Measurements from ENCODE around the gene PRSS33. TPM values are rescaled to one million over a fixed set of nuclear protein-coding genes. Genes with fewer than 3 reads are reported as not detected.

The PRSS33 gene
- total RNA-seq, 1 experiment from 2014 or later = not detected

DNA sequence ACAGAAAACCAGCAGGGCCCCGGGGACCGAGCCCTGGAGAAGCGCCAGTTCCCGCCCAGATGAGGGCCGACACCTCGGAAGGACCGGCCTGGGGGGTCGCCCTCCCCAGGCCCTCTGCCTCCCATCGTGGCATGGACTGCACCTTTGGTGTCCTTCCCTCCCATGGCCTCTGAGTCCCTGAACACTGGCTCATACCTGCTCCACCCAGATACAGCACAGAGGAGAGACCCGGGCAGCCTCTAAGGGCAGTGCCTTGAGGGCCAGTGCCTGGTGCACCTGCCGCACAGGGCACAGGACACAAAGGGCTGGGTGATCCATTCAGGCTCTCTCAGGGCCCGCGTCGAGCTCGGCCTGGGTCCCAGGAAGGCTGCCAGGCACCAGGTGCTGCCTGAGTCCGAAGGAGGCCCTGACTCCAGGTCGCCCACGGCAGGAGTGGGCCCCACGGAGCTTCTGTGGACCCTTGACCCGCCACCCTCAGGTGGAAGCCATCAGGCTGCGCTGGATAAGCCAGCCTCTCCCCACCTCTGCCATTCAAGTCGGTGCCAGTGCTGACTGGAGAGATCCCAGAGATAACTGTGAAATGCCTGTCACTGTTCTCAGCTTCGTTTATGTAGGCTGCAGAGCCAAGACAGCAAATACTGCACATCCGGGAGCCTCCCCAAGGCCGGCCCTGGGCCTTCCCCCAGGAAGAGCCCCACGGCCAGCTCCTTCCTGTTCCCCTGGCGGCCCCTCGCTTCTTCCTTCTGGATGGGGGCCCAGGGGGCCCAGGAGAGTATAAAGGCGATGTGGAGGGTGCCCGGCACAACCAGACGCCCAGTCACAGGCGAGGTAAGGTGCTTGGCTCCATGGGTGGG is 42.4 kb upstream of the PRSS33 start, which contains the start of gene ZG16B:
Gene ZG16B (plus strand): TSS at position 803 of the 854 bp plus-strand sequence. CDS start 139 bp downstream, outside the sequence.
- no peak within 1 kb of the TSS for H2AK5ac ChIP-seq (ENCODE audit: insufficient read length, low read length)
- H3T11ph ChIP-seq (ENCODE audit: low read length) = no peak within 1 kb of the TSS
- WGBS (ENCODE audit: extremely low coverage, insufficient read length, low lambda C conversion rate) = no CpG with 5 or more reads among the region's 32 CpGs
- no peak within 1 kb of the TSS; the same call in 1 of the 2 replicates for H3K14ac ChIP-seq (ENCODE audit: insufficient read depth, low read length)
- H3K27me3 ChIP-seq (ENCODE audit: insufficient read depth, low read length) = no peaks in the 10 kb centered on the region
- H4K91ac ChIP-seq (ENCODE audit: insufficient read length, low read depth, low read length) = no peak within 1 kb of the TSS
- Mint-ChIP-seq H3K4me3 (no peak within 1 kb of the TSS; a peak in 1 of 5 replicates), H3K36me3 (ENCODE audit: insufficient read depth in 1 of 3, low read depth in 3 of 3) (no peaks in the 10 kb centered on the region; a peak in 1 of 7 replicates), H3K9me3 (no peaks in the 10 kb centered on the region; a peak in 1 of 5 replicates), H3K4me1 (no peaks in the 10 kb centered on the region), H3K27ac (peak within 1 kb of the TSS in 1 of 3 experiments; percentile 59; a peak in 1 of 7 replicates), H3K27me3 (ENCODE audit: low read depth) (peaks cover 4% of the 10 kb centered on the region)
- H2BK12ac ChIP-seq (ENCODE audit: insufficient read length, low read depth, low read length) = no peak within 1 kb of the TSS
- H3K9ac ChIP-seq (ENCODE audit: extremely low read depth, insufficient read length, low read length) = no peak within 1 kb of the TSS
- no peaks in the 10 kb centered on the region for H3K9me3 ChIP-seq (ENCODE audit: control insufficient read depth, low read depth, low read length)
- no peak within 1 kb of the TSS for H2BK120ac ChIP-seq (ENCODE audit: low read depth, low read length, poor library complexity, severe bottlenecking)
- H3K4me2 ChIP-seq (ENCODE audit: insufficient read depth, insufficient read length, low read length) = no peak within 1 kb of the TSS
- H3K23me2 ChIP-seq (ENCODE audit: insufficient read length, low read depth, low read length, poor library complexity, severe bottlenecking) = no peaks in the 10 kb centered on the region
- no peak within 1 kb of the TSS for H3K18ac ChIP-seq (ENCODE audit: insufficient read length, low read depth, low read length)
- H3K4ac ChIP-seq (ENCODE audit: low read depth, low read length) = no peak within 1 kb of the TSS
- no peak within 1 kb of the TSS for H3K56ac ChIP-seq (ENCODE audit: insufficient read length, low read depth, low read length)
- H2AFZ ChIP-seq (ENCODE audit: low read length) = no peak within 1 kb of the TSS
- no peak within 1 kb of the TSS for H4K5ac ChIP-seq (ENCODE audit: insufficient read length, low read depth, low read length)
- H2BK15ac ChIP-seq (ENCODE audit: low read depth, low read length) = no peak within 1 kb of the TSS
- no peaks in the 10 kb centered on the region for H3K79me1 ChIP-seq (ENCODE audit: insufficient read depth, low read depth, low read length, poor library complexity, severe bottlenecking)
- H2BK20ac ChIP-seq (ENCODE audit: low read depth, low read length, poor library complexity, severe bottlenecking) = no peak within 1 kb of the TSS
- no peaks in the 10 kb centered on the region for H3K4me1 ChIP-seq (ENCODE audit: insufficient read depth, low read length)
- no peak for TF ChIP-seq CTCF (conservative IDR thresholded peaks at IDR 0.05)
- no peaks in the 10 kb centered on the region for H3K79me2 ChIP-seq (ENCODE audit: insufficient read depth, low read length)
- H4K20me1 ChIP-seq (ENCODE audit: control insufficient read depth, insufficient read depth, insufficient read length) = no peaks in the 10 kb centered on the region
- DNase-seq = no peak
- H2BK5ac ChIP-seq (ENCODE audit: insufficient read length, low read length) = no peak within 1 kb of the TSS
- H3K23ac ChIP-seq (ENCODE audit: insufficient read length, low read depth, low read length) = no peak within 1 kb of the TSS
- H4K8ac ChIP-seq (replicated peaks; ENCODE audit: insufficient read length, low read depth, low read length) = no peak within 1 kb of the TSS
- no peak within 1 kb of the TSS for H3K27ac ChIP-seq (ENCODE audit: insufficient read length, low read depth, low read length)
